SHP77 treated with DMSO at 0.1 percent for 48 hours (cell line): Measurements from ENCODE around the gene RAB1B.
"Not testable (repeated sequence)": the region's sequence is repeated elsewhere in the genome, so short reads cannot be mapped to it uniquely, and the experiment has no call there.

Experiments
- DNase-seq: peaks from one replicate; lab custom pipeline; 2025; lab: John Stamatoyannopoulos, UW

The RAB1B gene

GRCh38 chr11:66309475-66309874, 41.0 kb downstream of the RAB1B start:
- no peak for DNase-seq

GRCh38 chr11:66310324-66310723, 41.9 kb downstream of the RAB1B start:
- no peak for DNase-seq

GRCh38 chr11:66310803-66311440, 42.5 kb downstream of the RAB1B start:
- DNase-seq = not testable (repeated sequence)

GRCh38 chr11:66311470-66311964, 43.1 kb downstream of the RAB1B start:
- DNase-seq = no peak

GRCh38 chr11:66311965-66312548, 43.6 kb downstream of the RAB1B start:
- DNase-seq = peak; percentile 96

- peak; percentile 95 for DNase-seq
Observed at GRCh38 chr11:66312549-66313320, 44.3 kb downstream of the RAB1B start.

GRCh38 chr11:66313321-66314185, 45.1 kb downstream of the RAB1B start:
- no peak for DNase-seq

- no peak for DNase-seq
Observed at GRCh38 chr11:66314186-66314501, 45.7 kb downstream of the RAB1B start.

GRCh38 chr11:66314561-66315497, 46.4 kb downstream of the RAB1B start:
- DNase-seq = no peak

GRCh38 chr11:66315498-66315885, 47.1 kb downstream of the RAB1B start:
- no peak for DNase-seq

GRCh38 chr11:66315921-66316811, 47.7 kb downstream of the RAB1B start:
- peak; percentile 59 for DNase-seq

GRCh38 chr11:66316849-66317251, 48.4 kb downstream of the RAB1B start, which contains the start of gene CD248:
CD248 (minus strand) TSS chr11:66317044; CDS start chr11:66317027, 17 bp downstream.
- DNase-seq = no peak

- DNase-seq = no peak
Observed at GRCh38 chr11:66317322-66317722, 48.9 kb downstream of the RAB1B start.

- no peak for DNase-seq
Observed at GRCh38 chr11:66317723-66318599, 49.5 kb downstream of the RAB1B start.

GRCh38 chr11:66318600-66318970, 50.1 kb downstream of the RAB1B start:
- DNase-seq = no peak

GRCh38 chr11:66320289-66320688, 51.9 kb downstream of the RAB1B start:
- not testable (repeated sequence) for DNase-seq

- not testable (repeated sequence) for DNase-seq
Observed at GRCh38 chr11:66320748-66321147, 52.3 kb downstream of the RAB1B start.

GRCh38 chr11:66321606-66322005, 53.2 kb downstream of the RAB1B start:
- DNase-seq = no peak
